ENCODE results near the gene RAD51B.

DNA sequence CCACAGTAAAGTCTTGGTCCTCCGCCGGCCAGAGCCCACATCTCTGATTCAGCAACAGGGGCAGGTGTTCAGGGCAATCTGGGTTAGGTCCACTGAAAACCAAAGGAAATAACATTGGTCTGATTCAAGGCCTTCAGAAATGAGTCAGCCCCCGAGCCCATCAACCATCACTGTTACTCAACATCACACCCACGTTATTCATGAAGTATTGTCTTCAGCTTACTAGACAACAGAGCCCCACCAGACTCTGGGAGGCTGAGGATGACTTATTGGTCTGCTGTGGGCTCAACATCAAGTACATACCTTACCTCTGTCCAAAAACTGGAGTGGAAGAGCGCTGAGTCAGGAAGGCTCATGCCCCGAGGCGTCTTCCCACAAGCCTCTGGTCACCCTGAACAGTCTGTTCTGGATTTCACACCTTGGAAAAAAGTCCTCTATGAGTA, 875.8 kb downstream of the RAD51B start:
- TF ChIP-seq ZNF274 (IDR thresholded peaks at IDR 0.05; ENCODE audit: low read depth, low read length) = no peak
- TF ChIP-seq YY1 (IDR thresholded peaks at IDR 0.05; ENCODE audit: insufficient read depth, insufficient read length) = no peak
